Endothelial cell of umbilical vein (primary cell): ENCODE measurements around the gene LCN2. TPM values are rescaled to one million over a fixed set of nuclear protein-coding genes. Genes with fewer than 3 reads are reported as not detected.

Experiments used
- BruUV-seq: library from RNA; stranded (reverse); fragments of 400-500 nt; replicated peaks from 2 replicates; lab custom pipeline; 2021; lab: Mats Ljungman, UMichigan
- CTCF ChIA-PET: fragments of 300-600, 350-600 bp; sonication (Branson Sonifier 250); formaldehyde crosslinking; loops from one replicate; lab custom pipeline; 2021; ENCODE audit warnings: antibody characterized with exemption, inconsistent platforms; lab: Charles Lee
- POLR2A ChIA-PET: fragments of 300-600, 350-600 bp; sonication (Branson Sonifier 250); formaldehyde crosslinking; loops from one replicate; lab custom pipeline; 2021; ENCODE audit warnings: antibody characterized with exemption, inconsistent platforms; lab: Charles Lee
- DNase-seq: peaks from one replicate; pipeline ENCODE4 v3.0.0-alpha.2; 2011; ENCODE audit warnings: low read depth, low spot score
- FAIRE-seq: peaks from 2 replicates; lab custom pipeline; 2011; peaks lifted over from hg19 to GRCh38; lab: Jason Lieb, UNC
- H2AFZ ChIP-seq: 2 replicates; pipeline ENCODE4 v1.6.0; 2012; ENCODE audit warnings: low read depth, low read length, control low read depth, inconsistent platforms
- H3K27ac ChIP-seq: 2 replicates; pipeline ENCODE4 v1.5.1; 2011; ENCODE audit warnings: low read depth, mild to moderate bottlenecking, control low read depth, low read length, moderate library complexity; ENCODE audit not compliant: insufficient read depth
- H3K27me3 ChIP-seq, 2 experiments: 2 replicates each; pipeline versions ENCODE4 v1.6.0 to v1.6.1; 2011; ENCODE audit warnings: low read length in 2 of 2, mixed read lengths in 1 of 2; ENCODE audit not compliant: control insufficient read depth in 2 of 2, insufficient read depth in 2 of 2
- H3K36me3 ChIP-seq, 2 experiments: 2 replicates in 1 of 2; 3 replicates in 1 of 2; pipeline ENCODE4 v1.5.1; 2011; ENCODE audit warnings: low read length in 2 of 2, mild to moderate bottlenecking in 1 of 2, moderate library complexity in 1 of 2; ENCODE audit not compliant: control insufficient read depth in 2 of 2, insufficient read depth in 2 of 2; ENCODE audit errors: extremely low read depth in 1 of 2
- H3K4me1 ChIP-seq: 3 replicates; pipeline ENCODE4 v1.5.1; 2011; ENCODE audit warnings: mild to moderate bottlenecking, low read length; ENCODE audit not compliant: control insufficient read depth, insufficient read depth; ENCODE audit errors: extremely low read depth
- H3K4me2 ChIP-seq: 2 replicates; pipeline ENCODE4 v1.6.1; 2011; ENCODE audit warnings: low read length, control low read depth, mixed read lengths; ENCODE audit not compliant: insufficient read depth
- H3K4me3 ChIP-seq, 3 experiments: fragments of 200-600 bp in 1 of 3; sonication (generic), shearing (Covaris generic) in 1 of 3; replicated peaks in 1 of 3; 2 replicates each; pipeline ENCODE4 v1.5.1; 2011 to 2016; ENCODE audit warnings: control low read depth in 3 of 3, low read length in 3 of 3, mild to moderate bottlenecking in 2 of 3, inconsistent platforms in 1 of 3, low read depth in 1 of 3, moderate library complexity in 1 of 3; ENCODE audit not compliant: insufficient read depth in 1 of 3
- H3K79me2 ChIP-seq: 2 replicates; pipeline ENCODE4 v1.6.0; 2012; ENCODE audit warnings: low read length, inconsistent platforms; ENCODE audit not compliant: control insufficient read depth, insufficient read depth
- H3K9ac ChIP-seq: replicated peaks from 2 replicates; pipeline ENCODE3; 2011; ENCODE audit warnings: low read length, control low read depth; ENCODE audit not compliant: insufficient read depth; ENCODE audit errors: extremely low read depth
- H3K9me1 ChIP-seq: replicated peaks from 3 replicates; pipeline ENCODE4 v1.6.0; 2011; ENCODE audit warnings: mild to moderate bottlenecking, low read length; ENCODE audit not compliant: control insufficient read depth, insufficient read depth; ENCODE audit errors: extremely low read depth
- H3K9me3 ChIP-seq: replicated peaks from 2 replicates; pipeline ENCODE4 v1.5.1; 2012; ENCODE audit warnings: low read length, inconsistent platforms; ENCODE audit not compliant: control insufficient read depth, insufficient read depth
- H4K20me1 ChIP-seq: replicated peaks from 2 replicates; pipeline ENCODE3; 2011; ENCODE audit warnings: mild to moderate bottlenecking, low read length; ENCODE audit not compliant: control insufficient read depth, insufficient read depth; ENCODE audit errors: extremely low read depth
- FOS ChIP-seq: IDR thresholded peaks from 2 replicates; pipeline ENCODE4 v1.6.1; 2011; ENCODE audit warnings: mild to moderate bottlenecking, low read length, moderate library complexity, borderline replicate concordance; ENCODE audit not compliant: insufficient read depth
- JUN ChIP-seq: IDR thresholded peaks from 2 replicates; pipeline ENCODE4 v1.6.1; 2011; ENCODE audit warnings: borderline replicate concordance, low read depth; ENCODE audit not compliant: insufficient read length, insufficient read depth
- POLR2AphosphoS5 ChIP-seq: IDR thresholded peaks from 2 replicates; pipeline ENCODE4 v1.6.1; 2012; ENCODE audit warnings: low read depth, mild to moderate bottlenecking, control low read depth, low read length, moderate library complexity; ENCODE audit not compliant: insufficient read depth
- dilution Hi-C: fragments of 300-500 bp; cut with MboI; formaldehyde crosslinking; loops from one replicate; pipeline ENCODE4 v1.15.0; 2019; ENCODE audit warnings: low sequenced_read_pairs; ENCODE audit not compliant: extremely low pct_ligation_motif_present
- intact Hi-C: fragments of 100-400 bp; cut with micrococcal nuclease; formaldehyde crosslinking; loops from one replicate; pipeline ENCODE4 v1.10.0; 2022
- polyA plus RNA-seq, 4 experiments: library from polyadenylated mRNA; depleted of rRNA in 3 of 4; stranded (reverse) in 3 of 4; unstranded in 1 of 4; fragments of >200 nt; gene quantifications; 2 replicates each; pipeline versions ENCODE4 v1.2.1 to v1.2.3, GENCODE V29; 2011 to 2012; ENCODE audit warnings: missing spikeins in 1 of 4
- total RNA-seq: library from RNA; stranded (reverse); gene quantifications from 2 replicates; pipeline ENCODE4 v1.2.3, GENCODE V29; 2021

LCN2 gene
- total and polyA plus RNA-seq, 2 donors (not counting 3 experiments of a cell fraction or from before 2014, with no cell fraction given) = not detected

- no peaks in the 10 kb centered on the region for H3K9me1 ChIP-seq
- H3K4me2 ChIP-seq = no peak overlapping the region
- H4K20me1 ChIP-seq = no peaks in the 10 kb centered on the region
- H3K27me3 ChIP-seq = no peaks in the 10 kb centered on the region
- intact Hi-C loops = no loop called here
- FAIRE-seq = no peak
- H3K9ac ChIP-seq = no peak overlapping the region
- peaks cover 12 to 29% of the 10 kb centered on the region in 2 experiments for H3K36me3 ChIP-seq
- H3K9me3 ChIP-seq = no peaks in the 10 kb centered on the region
- H2AFZ ChIP-seq = no peak overlapping the region
- H3K4me3 ChIP-seq = no peak overlapping the region
- no peak for TF ChIP-seq POLR2AphosphoS5
- no peak for TF ChIP-seq FOS
- ChIA-PET CTCF (no interaction called here), POLR2A (no interaction called here)
- no peak for DNase-seq
- peaks cover 11% of the 10 kb centered on the region for H3K4me1 ChIP-seq
- dilution Hi-C loops = no loop called here
- no TSS peak for BruUV-seq
- no peak overlapping the region for H3K27ac ChIP-seq
- peaks cover 17% of the 10 kb centered on the region for H3K79me2 ChIP-seq
These were observed 38.1 kb downstream of the LCN2 start for GRCh38 chr9:128187361-128187760.

- no peak overlapping the region for H3K4me2 ChIP-seq
- FAIRE-seq (peak; percentile 8), DNase-seq (no peak)
- dilution Hi-C loops (no loop called here), intact Hi-C loops (no loop called here)
- H3K4me1 ChIP-seq = peaks cover 11% of the 10 kb centered on the region
- peaks cover 7 to 24% of the 10 kb centered on the region in 2 experiments for H3K36me3 ChIP-seq
- no peaks in the 10 kb centered on the region for H3K9me3 ChIP-seq
- ChIA-PET CTCF (no interaction called here), POLR2A (no interaction called here)
- H3K27me3 ChIP-seq = no peaks in the 10 kb centered on the region
- no peak overlapping the region for H3K4me3 ChIP-seq
- H2AFZ ChIP-seq = no peak overlapping the region
- no TSS peak for BruUV-seq
- no peak overlapping the region for H3K27ac ChIP-seq
- no peak overlapping the region for H3K9ac ChIP-seq
- H3K9me1 ChIP-seq = no peaks in the 10 kb centered on the region
- TF ChIP-seq JUN (no peak), FOS (no peak)
- peaks cover 17% of the 10 kb centered on the region for H3K79me2 ChIP-seq
- no peaks in the 10 kb centered on the region for H4K20me1 ChIP-seq
These were observed 39.0 kb downstream of the LCN2 start for GRCh38 chr9:128188209-128188608.
